ENCODE results near the gene LY9. TPM values are rescaled to one million over a fixed set of nuclear protein-coding genes. Genes with fewer than 3 reads are reported as not detected.

LY9 gene, protein sequence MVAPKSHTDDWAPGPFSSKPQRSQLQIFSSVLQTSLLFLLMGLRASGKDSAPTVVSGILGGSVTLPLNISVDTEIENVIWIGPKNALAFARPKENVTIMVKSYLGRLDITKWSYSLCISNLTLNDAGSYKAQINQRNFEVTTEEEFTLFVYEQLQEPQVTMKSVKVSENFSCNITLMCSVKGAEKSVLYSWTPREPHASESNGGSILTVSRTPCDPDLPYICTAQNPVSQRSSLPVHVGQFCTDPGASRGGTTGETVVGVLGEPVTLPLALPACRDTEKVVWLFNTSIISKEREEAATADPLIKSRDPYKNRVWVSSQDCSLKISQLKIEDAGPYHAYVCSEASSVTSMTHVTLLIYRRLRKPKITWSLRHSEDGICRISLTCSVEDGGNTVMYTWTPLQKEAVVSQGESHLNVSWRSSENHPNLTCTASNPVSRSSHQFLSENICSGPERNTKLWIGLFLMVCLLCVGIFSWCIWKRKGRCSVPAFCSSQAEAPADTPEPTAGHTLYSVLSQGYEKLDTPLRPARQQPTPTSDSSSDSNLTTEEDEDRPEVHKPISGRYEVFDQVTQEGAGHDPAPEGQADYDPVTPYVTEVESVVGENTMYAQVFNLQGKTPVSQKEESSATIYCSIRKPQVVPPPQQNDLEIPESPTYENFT
- total RNA-seq (under 1 TPM in 5 of 7 donors, not detected in 2; 0.15 to 0.90 (median 0.45) TPM), polyA plus RNA-seq (1 to 10 TPM in 1 of 2 donors, under 1 TPM in 1; 0.24 to 2.9 TPM)
- long read RNA-seq, donor 1, result 0 reads
- long read RNA-seq, donor 2, result 0 reads
- long read RNA-seq, donor 3, result 0 reads

DNA sequence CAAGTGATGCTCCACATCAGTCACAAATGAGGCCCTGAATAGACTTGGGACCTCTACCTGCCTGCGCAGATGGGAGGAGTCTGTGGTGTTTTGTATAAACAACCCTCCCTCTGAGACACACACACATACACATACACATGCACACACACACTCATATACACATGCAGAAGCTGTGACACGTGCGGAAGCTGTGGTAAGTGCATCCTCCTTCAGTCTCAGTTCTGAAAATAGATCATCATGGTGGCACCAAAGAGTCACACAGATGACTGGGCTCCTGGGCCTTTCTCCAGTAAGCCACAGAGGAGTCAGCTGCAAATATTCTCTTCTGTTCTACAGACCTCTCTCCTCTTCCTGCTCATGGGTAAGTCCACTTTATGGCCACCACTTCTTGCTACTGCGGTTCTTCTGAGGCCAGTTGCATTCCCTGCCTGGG lies at the start of gene LY9:
Gene LY9 (plus strand): TSS at position 224 of the 433 bp plus-strand sequence. CDS start 14 bp downstream, at position 238.
- H3K4me1 ChIP-seq (ENCODE audit: insufficient read depth), result no peaks in the 10 kb centered on the region
- WGBS, 3 donors, result 90 to 93% (median 90%) methylated on average over 4 of the region's 4 CpGs
- no peak for TF ChIP-seq EP300 (IDR thresholded peaks at IDR 0.05)
- TF ChIP-seq, protein P1, sequence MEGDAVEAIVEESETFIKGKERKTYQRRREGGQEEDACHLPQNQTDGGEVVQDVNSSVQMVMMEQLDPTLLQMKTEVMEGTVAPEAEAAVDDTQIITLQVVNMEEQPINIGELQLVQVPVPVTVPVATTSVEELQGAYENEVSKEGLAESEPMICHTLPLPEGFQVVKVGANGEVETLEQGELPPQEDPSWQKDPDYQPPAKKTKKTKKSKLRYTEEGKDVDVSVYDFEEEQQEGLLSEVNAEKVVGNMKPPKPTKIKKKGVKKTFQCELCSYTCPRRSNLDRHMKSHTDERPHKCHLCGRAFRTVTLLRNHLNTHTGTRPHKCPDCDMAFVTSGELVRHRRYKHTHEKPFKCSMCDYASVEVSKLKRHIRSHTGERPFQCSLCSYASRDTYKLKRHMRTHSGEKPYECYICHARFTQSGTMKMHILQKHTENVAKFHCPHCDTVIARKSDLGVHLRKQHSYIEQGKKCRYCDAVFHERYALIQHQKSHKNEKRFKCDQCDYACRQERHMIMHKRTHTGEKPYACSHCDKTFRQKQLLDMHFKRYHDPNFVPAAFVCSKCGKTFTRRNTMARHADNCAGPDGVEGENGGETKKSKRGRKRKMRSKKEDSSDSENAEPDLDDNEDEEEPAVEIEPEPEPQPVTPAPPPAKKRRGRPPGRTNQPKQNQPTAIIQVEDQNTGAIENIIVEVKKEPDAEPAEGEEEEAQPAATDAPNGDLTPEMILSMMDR (IDR thresholded peaks at IDR 0.05), result no peak
- TF ChIP-seq POLR2A (IDR thresholded peaks at IDR 0.05), result no peak
- no peaks in the 10 kb centered on the region for H3K27me3 ChIP-seq
- H3K36me3 ChIP-seq, result no peaks in the 10 kb centered on the region
- intact Hi-C loops (cut with DNase I), result no loop called here
- no peaks in the 10 kb centered on the region for H3K9me3 ChIP-seq
- no peak within 1 kb of the TSS for H3K4me3 ChIP-seq
- H3K27ac ChIP-seq, result no peak within 1 kb of the TSS
- no peak for DNase-seq

- Histone ChIP-seq H3K27me3 (no peaks in the 10 kb centered on the region), H3K9me3 (no peaks in the 10 kb centered on the region), H3K4me1 (ENCODE audit: insufficient read depth) (peaks cover 1% of the 10 kb centered on the region), H3K4me3 (no peak overlapping the region), H3K27ac (no peak overlapping the region), H3K36me3 (no peaks in the 10 kb centered on the region)
- intact Hi-C loops (cut with DNase I), result no loop called here
- no peak for DNase-seq
- no peak for TF ChIP-seq EP300 (IDR thresholded peaks at IDR 0.05)
- no peak for TF ChIP-seq POLR2A (IDR thresholded peaks at IDR 0.05)
- TF ChIP-seq, protein P1 (IDR thresholded peaks at IDR 0.05), result no peak
- 86 to 88% (median 87%) methylated on average over 7 of the region's 7 CpGs for WGBS, 3 donors
Observed at GRCh38 chr1:160746836-160747500, 49.0 kb upstream of the LY9 start.

DNA sequence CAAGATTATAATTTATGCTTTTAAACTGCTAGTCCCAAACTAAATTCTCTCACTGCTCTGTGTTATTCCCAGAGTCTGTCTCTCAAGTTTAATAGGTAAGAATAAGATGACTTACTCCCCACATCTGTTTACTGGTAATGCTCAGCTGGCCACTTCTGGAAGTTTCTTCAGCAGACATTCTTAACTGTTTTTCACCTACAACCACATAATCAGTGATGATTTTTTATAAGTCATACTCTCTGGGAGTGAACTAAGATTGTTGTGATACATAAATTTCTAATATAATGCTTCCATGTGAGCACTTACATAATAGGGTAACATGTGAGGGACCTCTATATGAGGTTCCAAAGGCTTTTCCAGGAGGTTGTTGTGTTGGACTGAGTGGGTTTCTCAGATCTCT lies 48.3 kb upstream of the LY9 start:
- H3K4me1 ChIP-seq (ENCODE audit: insufficient read depth), result peaks cover 3% of the 10 kb centered on the region

More for the DNA sequence above, 48.3 kb upstream of the LY9 start:
- H3K36me3 ChIP-seq, result no peaks in the 10 kb centered on the region
- no peak for DNase-seq
- H3K4me3 ChIP-seq, result no peak overlapping the region
- no peaks in the 10 kb centered on the region for H3K27me3 ChIP-seq
- H3K27ac ChIP-seq, result no peak overlapping the region
- H3K9me3 ChIP-seq, result no peaks in the 10 kb centered on the region
- TF ChIP-seq EP300 (IDR thresholded peaks at IDR 0.05) (no peak), POLR2A (IDR thresholded peaks at IDR 0.05) (no peak)
- TF ChIP-seq, protein P1 (IDR thresholded peaks at IDR 0.05), result no peak
- intact Hi-C loops (cut with DNase I), result no loop called here

All from ovary (tissue), 10 donors.